ENCODE results near the gene SPATA6. TPM values are rescaled to one million over a fixed set of nuclear protein-coding genes. Genes with fewer than 3 reads are reported as not detected.

Gene SPATA6
- total and polyA plus RNA-seq, 2 donors (not counting 1 experiment from before 2014, with no cell fraction given) = 6.8 to 8.9 TPM

DNA sequence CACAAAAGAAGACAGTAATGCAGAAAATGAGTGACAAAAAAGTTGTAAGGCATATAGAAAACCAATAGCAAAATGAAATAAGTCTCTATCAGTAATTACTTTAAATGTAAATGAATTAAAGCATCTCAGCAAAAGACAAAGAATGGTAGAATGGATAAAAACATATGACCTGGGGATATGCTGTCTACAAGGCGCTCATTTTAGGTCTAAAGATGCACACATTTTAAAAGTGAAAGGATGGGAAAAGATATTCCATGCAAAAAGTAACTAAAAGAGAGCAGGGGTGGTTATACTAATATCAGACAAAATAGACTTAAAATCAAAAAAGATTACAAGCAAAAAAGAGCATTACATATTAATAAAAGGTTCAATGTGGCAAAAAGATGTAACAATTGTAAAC, 41.2 kb downstream of the SPATA6 start:
- Histone ChIP-seq H3K27ac (ENCODE audit: insufficient read depth, low read length) (no peak overlapping the region), H3K4me2 (ENCODE audit: extremely low read depth, insufficient read depth, low read length) (no peak overlapping the region), H3K79me2 (ENCODE audit: control insufficient read depth, insufficient read depth, low read length) (no peaks in the 10 kb centered on the region)

DNA sequence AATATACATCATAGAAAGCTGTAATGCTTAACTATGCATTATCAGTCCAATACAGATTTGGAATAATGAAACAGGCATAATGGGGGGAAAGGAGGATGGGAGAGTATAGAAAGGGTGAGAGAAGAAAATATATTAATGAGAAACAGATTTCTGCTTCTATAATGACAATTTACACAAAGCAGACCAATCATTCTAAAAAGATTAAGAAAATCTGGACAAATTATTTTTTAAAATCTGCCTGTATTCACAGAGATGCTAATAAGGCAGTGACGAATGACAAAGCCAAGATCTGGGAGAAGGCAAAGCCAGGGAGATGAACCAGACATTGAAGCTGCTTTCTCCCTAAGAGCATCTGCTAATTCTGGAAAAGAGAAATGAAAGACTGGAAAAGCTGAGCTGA, 50.0 kb downstream of the SPATA6 start:
- no peak for DNase-seq (ENCODE audit: low read depth in 2 of 2)
- Histone ChIP-seq H3K4me1 (ENCODE audit: control insufficient read depth, extremely low read depth, insufficient read depth, low read length) (no peaks in the 10 kb centered on the region), H3K27me3 (ENCODE audit: control insufficient read depth, insufficient read depth, low read length) (no peaks in the 10 kb centered on the region), H3K79me2 (ENCODE audit: control insufficient read depth, insufficient read depth, low read length) (no peaks in the 10 kb centered on the region), H3K36me3 (ENCODE audit: control insufficient read depth, insufficient read depth, low read length) (no peaks in the 10 kb centered on the region), H2AFZ (ENCODE audit: low read length) (no peak overlapping the region), H4K20me1 (ENCODE audit: control insufficient read depth, extremely low read depth, insufficient read depth, low read length) (no peaks in the 10 kb centered on the region), H3K9me3 (ENCODE audit: control insufficient read depth, insufficient read depth, low read depth, low read length) (no peaks in the 10 kb centered on the region), H3K4me2 (ENCODE audit: extremely low read depth, insufficient read depth, low read length) (no peak overlapping the region), H3K27ac (ENCODE audit: insufficient read depth, low read length) (no peak overlapping the region), H3K9ac (ENCODE audit: insufficient read depth, low read length) (no peak overlapping the region), H3K4me3 (replicated peaks in 1 of 4; ENCODE audit: control extremely low read depth in 1 of 4, insufficient read depth in 1 of 4, low read depth in 3 of 4, low read length in 4 of 4) (no peak overlapping the region)
- TF ChIP-seq EZH2 (IDR thresholded peaks at IDR 0.05; ENCODE audit: low read length, missing control alignments) = no peak
- TF ChIP-seq, protein P1, sequence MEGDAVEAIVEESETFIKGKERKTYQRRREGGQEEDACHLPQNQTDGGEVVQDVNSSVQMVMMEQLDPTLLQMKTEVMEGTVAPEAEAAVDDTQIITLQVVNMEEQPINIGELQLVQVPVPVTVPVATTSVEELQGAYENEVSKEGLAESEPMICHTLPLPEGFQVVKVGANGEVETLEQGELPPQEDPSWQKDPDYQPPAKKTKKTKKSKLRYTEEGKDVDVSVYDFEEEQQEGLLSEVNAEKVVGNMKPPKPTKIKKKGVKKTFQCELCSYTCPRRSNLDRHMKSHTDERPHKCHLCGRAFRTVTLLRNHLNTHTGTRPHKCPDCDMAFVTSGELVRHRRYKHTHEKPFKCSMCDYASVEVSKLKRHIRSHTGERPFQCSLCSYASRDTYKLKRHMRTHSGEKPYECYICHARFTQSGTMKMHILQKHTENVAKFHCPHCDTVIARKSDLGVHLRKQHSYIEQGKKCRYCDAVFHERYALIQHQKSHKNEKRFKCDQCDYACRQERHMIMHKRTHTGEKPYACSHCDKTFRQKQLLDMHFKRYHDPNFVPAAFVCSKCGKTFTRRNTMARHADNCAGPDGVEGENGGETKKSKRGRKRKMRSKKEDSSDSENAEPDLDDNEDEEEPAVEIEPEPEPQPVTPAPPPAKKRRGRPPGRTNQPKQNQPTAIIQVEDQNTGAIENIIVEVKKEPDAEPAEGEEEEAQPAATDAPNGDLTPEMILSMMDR (conservative IDR thresholded peaks at IDR 0.05 in 1 of 2, IDR thresholded peaks at IDR 0.05 in 1 of 2; ENCODE audit: low read depth in 1 of 2, low read length in 2 of 2) = no peak

More for the DNA sequence above, 41.2 kb downstream of the SPATA6 start:
- Histone ChIP-seq H3K9ac (ENCODE audit: insufficient read depth, low read length) (no peak overlapping the region), H3K9me3 (ENCODE audit: control insufficient read depth, insufficient read depth, low read depth, low read length) (no peaks in the 10 kb centered on the region), H3K36me3 (ENCODE audit: control insufficient read depth, insufficient read depth, low read length) (no peaks in the 10 kb centered on the region), H3K27me3 (ENCODE audit: control insufficient read depth, insufficient read depth, low read length) (no peaks in the 10 kb centered on the region), H3K4me1 (ENCODE audit: control insufficient read depth, extremely low read depth, insufficient read depth, low read length) (no peaks in the 10 kb centered on the region), H2AFZ (ENCODE audit: low read length) (no peak overlapping the region), H3K4me3 (replicated peaks in 1 of 4; ENCODE audit: control extremely low read depth in 1 of 4, insufficient read depth in 1 of 4, low read depth in 3 of 4, low read length in 4 of 4) (no peak overlapping the region), H4K20me1 (ENCODE audit: control insufficient read depth, extremely low read depth, insufficient read depth, low read length) (no peaks in the 10 kb centered on the region)
- no peak for DNase-seq (ENCODE audit: low read depth in 2 of 2)
- TF ChIP-seq, protein P1 (conservative IDR thresholded peaks at IDR 0.05 in 1 of 2, IDR thresholded peaks at IDR 0.05 in 1 of 2; ENCODE audit: low read depth in 1 of 2, low read length in 2 of 2) = no peak
- no peak for TF ChIP-seq EZH2 (IDR thresholded peaks at IDR 0.05; ENCODE audit: low read length, missing control alignments)

DNA sequence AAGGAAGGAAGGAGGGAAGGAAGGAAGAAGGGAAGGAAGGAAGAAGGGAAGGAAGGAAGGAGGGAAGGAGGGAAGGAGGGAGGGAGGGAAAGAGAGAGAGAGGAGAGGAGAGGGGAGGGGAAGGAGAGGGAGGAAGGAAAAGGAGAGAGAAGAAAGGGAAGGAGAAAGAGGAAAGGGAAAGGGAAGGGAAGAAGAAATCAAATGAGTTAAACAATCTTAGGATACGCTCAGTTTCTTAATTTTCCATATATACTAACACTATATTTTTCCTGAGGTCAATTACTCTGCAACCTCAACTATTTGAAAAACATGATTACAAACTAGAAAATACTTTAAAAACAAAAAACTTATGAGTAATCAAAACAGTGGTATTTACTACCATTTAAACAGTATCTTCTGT, 53.3 kb downstream of the SPATA6 start:
- no peaks in the 10 kb centered on the region for H4K20me1 ChIP-seq (ENCODE audit: control insufficient read depth, extremely low read depth, insufficient read depth, low read length)
- no peaks in the 10 kb centered on the region for H3K27me3 ChIP-seq (ENCODE audit: control insufficient read depth, insufficient read depth, low read length)
- no peaks in the 10 kb centered on the region for H3K4me1 ChIP-seq (ENCODE audit: control insufficient read depth, extremely low read depth, insufficient read depth, low read length)
- H3K27ac ChIP-seq (ENCODE audit: insufficient read depth, low read length) = no peak overlapping the region
- H3K4me2 ChIP-seq (ENCODE audit: extremely low read depth, insufficient read depth, low read length) = no peak overlapping the region
- no peak overlapping the region for H2AFZ ChIP-seq (ENCODE audit: low read length)
- DNase-seq (ENCODE audit: low read depth in 2 of 2) = no peak
- no peaks in the 10 kb centered on the region for H3K9me3 ChIP-seq (ENCODE audit: control insufficient read depth, insufficient read depth, low read depth, low read length)
- no peak overlapping the region for H3K9ac ChIP-seq (ENCODE audit: insufficient read depth, low read length)
- no peak for TF ChIP-seq EZH2 (IDR thresholded peaks at IDR 0.05; ENCODE audit: low read length, missing control alignments)
- TF ChIP-seq, protein P1 (conservative IDR thresholded peaks at IDR 0.05 in 1 of 2, IDR thresholded peaks at IDR 0.05 in 1 of 2; ENCODE audit: low read depth in 1 of 2, low read length in 2 of 2) = no peak
- no peak overlapping the region for H3K4me3 ChIP-seq (replicated peaks in 1 of 4; ENCODE audit: control extremely low read depth in 1 of 4, insufficient read depth in 1 of 4, low read depth in 3 of 4, low read length in 4 of 4)
- H3K79me2 ChIP-seq (ENCODE audit: control insufficient read depth, insufficient read depth, low read length) = no peaks in the 10 kb centered on the region
- no peaks in the 10 kb centered on the region for H3K36me3 ChIP-seq (ENCODE audit: control insufficient read depth, insufficient read depth, low read length)

Measured in fibroblast of lung (primary cell).